ENCODE measurements around the gene RIMKLA.

RIMKLA gene

GRCh38 chr1:42350086-42350485, 30.5 kb upstream of the RIMKLA start:
- DNase-seq (ENCODE audit: low read depth) = no peak
- TF ChIP-seq, protein P1, sequence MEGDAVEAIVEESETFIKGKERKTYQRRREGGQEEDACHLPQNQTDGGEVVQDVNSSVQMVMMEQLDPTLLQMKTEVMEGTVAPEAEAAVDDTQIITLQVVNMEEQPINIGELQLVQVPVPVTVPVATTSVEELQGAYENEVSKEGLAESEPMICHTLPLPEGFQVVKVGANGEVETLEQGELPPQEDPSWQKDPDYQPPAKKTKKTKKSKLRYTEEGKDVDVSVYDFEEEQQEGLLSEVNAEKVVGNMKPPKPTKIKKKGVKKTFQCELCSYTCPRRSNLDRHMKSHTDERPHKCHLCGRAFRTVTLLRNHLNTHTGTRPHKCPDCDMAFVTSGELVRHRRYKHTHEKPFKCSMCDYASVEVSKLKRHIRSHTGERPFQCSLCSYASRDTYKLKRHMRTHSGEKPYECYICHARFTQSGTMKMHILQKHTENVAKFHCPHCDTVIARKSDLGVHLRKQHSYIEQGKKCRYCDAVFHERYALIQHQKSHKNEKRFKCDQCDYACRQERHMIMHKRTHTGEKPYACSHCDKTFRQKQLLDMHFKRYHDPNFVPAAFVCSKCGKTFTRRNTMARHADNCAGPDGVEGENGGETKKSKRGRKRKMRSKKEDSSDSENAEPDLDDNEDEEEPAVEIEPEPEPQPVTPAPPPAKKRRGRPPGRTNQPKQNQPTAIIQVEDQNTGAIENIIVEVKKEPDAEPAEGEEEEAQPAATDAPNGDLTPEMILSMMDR (conservative IDR thresholded peaks at IDR 0.05; ENCODE audit: control insufficient read depth, insufficient read depth, low read depth, low read length) = no peak
- no peak overlapping the region for H3K4me3 ChIP-seq (ENCODE audit: control insufficient read depth, low read depth, low read length)

- TF ChIP-seq, protein P1 (conservative IDR thresholded peaks at IDR 0.05; ENCODE audit: control insufficient read depth, insufficient read depth, low read depth, low read length) = no peak
- no peak for DNase-seq (ENCODE audit: low read depth)
- no peak overlapping the region for H3K4me3 ChIP-seq (ENCODE audit: control insufficient read depth, low read depth, low read length)
Observed at GRCh38 chr1:42358791-42359190, 21.8 kb upstream of the RIMKLA start.

DNA sequence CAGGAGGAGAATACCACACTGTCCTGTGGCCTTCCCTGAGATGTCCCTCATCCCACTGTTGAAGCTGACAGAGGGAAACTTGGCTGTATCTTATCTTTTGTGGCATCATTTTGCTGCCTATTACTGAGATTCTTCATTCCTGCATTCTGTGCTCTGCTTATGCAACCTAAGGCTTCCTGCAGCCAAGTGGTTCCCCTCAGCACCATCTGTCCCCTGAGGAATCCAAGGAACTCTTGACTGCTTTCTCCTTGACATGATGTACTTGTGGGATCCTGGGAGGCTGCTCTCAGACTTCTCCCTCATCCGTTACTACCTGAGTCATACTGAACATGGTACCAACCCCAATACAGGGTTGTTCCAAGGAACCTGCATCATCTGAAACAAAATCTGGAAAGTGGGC, 21.1 kb upstream of the RIMKLA start:
- no peak for DNase-seq (ENCODE audit: low read depth)
- TF ChIP-seq, protein P1 (conservative IDR thresholded peaks at IDR 0.05; ENCODE audit: control insufficient read depth, insufficient read depth, low read depth, low read length) = no peak
- no peak overlapping the region for H3K4me3 ChIP-seq (ENCODE audit: control insufficient read depth, low read depth, low read length)

DNA sequence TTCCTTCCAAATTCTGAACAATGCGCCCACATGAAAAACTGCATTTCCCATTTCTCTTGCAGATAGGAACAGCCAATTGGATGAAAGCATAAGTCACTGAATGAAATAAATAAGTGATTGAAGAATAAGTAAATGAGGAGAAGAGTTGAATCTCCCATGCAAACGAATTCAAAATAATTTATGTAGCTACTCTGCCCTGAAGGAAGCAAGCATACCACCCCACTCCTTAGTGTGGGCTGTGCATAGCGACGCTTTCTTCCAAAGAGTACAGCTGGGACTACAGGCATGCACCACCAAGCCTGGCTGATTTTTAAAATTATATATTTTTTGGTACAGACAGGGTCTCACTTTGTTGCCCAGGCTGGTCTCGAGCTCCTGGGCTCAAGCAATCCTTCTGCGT, 16.5 kb upstream of the RIMKLA start:
- DNase-seq (ENCODE audit: low read depth) = no peak
- TF ChIP-seq, protein P1 (conservative IDR thresholded peaks at IDR 0.05; ENCODE audit: control insufficient read depth, insufficient read depth, low read depth, low read length) = no peak
- H3K4me3 ChIP-seq (ENCODE audit: control insufficient read depth, low read depth, low read length) = no peak overlapping the region

- DNase-seq (ENCODE audit: low read depth) = no peak
- no peak overlapping the region for H3K4me3 ChIP-seq (ENCODE audit: control insufficient read depth, low read depth, low read length)
- TF ChIP-seq, protein P1 (conservative IDR thresholded peaks at IDR 0.05; ENCODE audit: control insufficient read depth, insufficient read depth, low read depth, low read length) = no peak
Observed at GRCh38 chr1:42364542-42364941, 16.1 kb upstream of the RIMKLA start.

DNA sequence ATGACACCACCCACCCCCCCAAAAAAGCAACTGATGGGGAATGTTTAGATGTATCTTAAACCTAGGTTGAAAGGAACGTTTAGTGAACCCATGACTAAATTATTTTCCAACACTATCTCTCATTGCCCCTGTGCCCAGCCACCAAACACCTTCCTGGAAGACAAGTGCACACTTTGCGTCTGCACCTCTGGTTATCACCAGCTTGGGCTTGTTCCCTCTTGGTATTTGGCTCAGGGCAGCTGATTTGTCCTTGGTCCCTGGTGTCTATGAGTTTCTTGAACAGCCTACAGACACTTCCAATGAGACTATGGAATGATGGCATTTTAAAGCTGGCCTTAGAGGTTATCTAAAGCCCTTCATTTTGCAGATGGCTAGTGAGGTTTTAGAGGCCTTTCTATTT, 15.5 kb upstream of the RIMKLA start:
- DNase-seq (ENCODE audit: low read depth) = no peak
- H3K4me3 ChIP-seq (ENCODE audit: control insufficient read depth, low read depth, low read length) = no peak overlapping the region
- TF ChIP-seq, protein P1 (conservative IDR thresholded peaks at IDR 0.05; ENCODE audit: control insufficient read depth, insufficient read depth, low read depth, low read length) = no peak
